Keratinocyte (primary cell): Measurements from ENCODE around the gene CDCA3.
"Not testable (repeated sequence)": the region's sequence is repeated elsewhere in the genome, so short reads cannot be mapped to it uniquely, and the experiment has no call there.

ENCODE experiments used
- EZH2 ChIP-seq: IDR thresholded peaks from one replicate; pipeline ENCODE4 v1.6.1; 2012; ENCODE audit warnings: inconsistent platforms, mild to moderate bottlenecking, low read length, moderate library complexity
- TF ChIP-seq, protein P1 (sequence below), 3 experiments: IDR thresholded peaks in 1 of 3; conservative IDR thresholded peaks in 1 of 3; optimal IDR thresholded peaks in 1 of 3; 2 replicates in 2 of 3; 3 replicates in 1 of 3; pipeline versions ENCODE3 to v1.5.1; 2011; ENCODE audit warnings: low read length in 3 of 3, mild to moderate bottlenecking in 3 of 3, moderate library complexity in 2 of 3, control low read depth in 1 of 3, inconsistent platforms in 1 of 3; ENCODE audit not compliant: insufficient read depth in 2 of 3; ENCODE audit errors: extremely low read depth in 1 of 3

DNA sequence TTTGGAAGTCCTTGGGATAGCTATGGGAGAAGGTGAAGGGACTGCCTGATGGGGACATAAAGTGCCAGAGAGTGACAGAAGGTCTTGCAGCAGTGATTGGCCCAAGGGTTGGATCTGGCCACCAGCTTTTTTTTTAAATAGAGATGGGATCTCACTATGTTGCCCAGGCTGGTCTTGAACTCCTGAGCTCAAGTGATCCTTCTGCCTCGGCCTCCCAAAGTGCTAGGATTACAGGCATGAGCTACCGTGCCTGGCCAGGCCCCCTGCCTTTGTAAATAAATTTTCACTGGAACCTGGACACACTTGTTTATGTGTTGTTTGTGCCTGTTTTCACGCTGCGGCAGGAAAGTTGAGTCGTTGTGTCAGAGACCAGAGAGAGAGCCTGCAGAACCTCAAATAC is 14.2 kb upstream of the CDCA3 start:
- TF ChIP-seq, protein P1, sequence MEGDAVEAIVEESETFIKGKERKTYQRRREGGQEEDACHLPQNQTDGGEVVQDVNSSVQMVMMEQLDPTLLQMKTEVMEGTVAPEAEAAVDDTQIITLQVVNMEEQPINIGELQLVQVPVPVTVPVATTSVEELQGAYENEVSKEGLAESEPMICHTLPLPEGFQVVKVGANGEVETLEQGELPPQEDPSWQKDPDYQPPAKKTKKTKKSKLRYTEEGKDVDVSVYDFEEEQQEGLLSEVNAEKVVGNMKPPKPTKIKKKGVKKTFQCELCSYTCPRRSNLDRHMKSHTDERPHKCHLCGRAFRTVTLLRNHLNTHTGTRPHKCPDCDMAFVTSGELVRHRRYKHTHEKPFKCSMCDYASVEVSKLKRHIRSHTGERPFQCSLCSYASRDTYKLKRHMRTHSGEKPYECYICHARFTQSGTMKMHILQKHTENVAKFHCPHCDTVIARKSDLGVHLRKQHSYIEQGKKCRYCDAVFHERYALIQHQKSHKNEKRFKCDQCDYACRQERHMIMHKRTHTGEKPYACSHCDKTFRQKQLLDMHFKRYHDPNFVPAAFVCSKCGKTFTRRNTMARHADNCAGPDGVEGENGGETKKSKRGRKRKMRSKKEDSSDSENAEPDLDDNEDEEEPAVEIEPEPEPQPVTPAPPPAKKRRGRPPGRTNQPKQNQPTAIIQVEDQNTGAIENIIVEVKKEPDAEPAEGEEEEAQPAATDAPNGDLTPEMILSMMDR (optimal IDR thresholded peaks at IDR 0.05 in 1 of 3, IDR thresholded peaks at IDR 0.05 in 1 of 3, conservative IDR thresholded peaks at IDR 0.05 in 1 of 3; ENCODE audit: extremely low read depth in 1 of 3, insufficient read depth in 2 of 3, low read length in 3 of 3), result not testable (repeated sequence)
- TF ChIP-seq EZH2, result not testable (repeated sequence)
